ENCODE measurements around the gene AFAP1L1. TPM values are rescaled to one million over a fixed set of nuclear protein-coding genes. Genes with fewer than 3 reads are reported as not detected.

The AFAP1L1 gene
- total RNA-seq, 1 experiment from 2014 or later, result 15.2 TPM

GRCh38 chr5:149264439-149265067 lies 7.1 kb upstream of the AFAP1L1 start:
- peak; percentile 72 for TF ChIP-seq CTCF (IDR thresholded peaks at IDR 0.05)
- no peak for TF ChIP-seq POLR2AphosphoS5 (IDR thresholded peaks at IDR 0.05; ENCODE audit: low read depth, low read length)
- intact Hi-C loops (cut with micrococcal nuclease; ENCODE audit: unreplicated experiment) (loop anchor here (5.0 to 10.0 kb wide), 3 partner anchors 132 to 532 kb away; no protein-coding TSS in a partner anchor), in situ Hi-C loops (cut with HindIII; ENCODE audit: low pct_unique_long_range_greater_than_20kb, low sequenced_read_pairs) (loop anchor here (25.0 kb wide), 1 partner anchor 127 kb away; the partner anchor contains the start of gene ABLIM3)
- H3K9me3 ChIP-seq (ENCODE audit: control insufficient read depth, insufficient read depth, low read depth, low read length), result peaks cover 6% of the 10 kb centered on the region; the same call in 1 of the 2 replicates
- no TSS peak for BruUV-seq (replicated peaks)
- no peak overlapping the region for H3K27ac ChIP-seq (ENCODE audit: low read length)
- no peak overlapping the region for H3K4me3 ChIP-seq (ENCODE audit: low read depth in 2 of 2, low read length in 2 of 2)
- H3K27me3 ChIP-seq (ENCODE audit: control insufficient read depth, insufficient read depth, low read length), result no peaks in the 10 kb centered on the region
- ChIA-PET CTCF (interaction anchor here (1.3 kb wide), 1 partner anchor 107 kb away, joined by 3 read pairs; no protein-coding TSS in a partner anchor), POLR2A (no interaction called here)
- DNase-seq (ENCODE audit: low read depth, low spot score) (no peak), ATAC-seq (peak; percentile 71)
- no peaks in the 10 kb centered on the region for H3K36me3 ChIP-seq (ENCODE audit: control insufficient read depth, insufficient read depth, low read length)
- no peaks in the 10 kb centered on the region for H3K4me1 ChIP-seq (ENCODE audit: control insufficient read depth, insufficient read depth, low read length)

- ChIA-PET POLR2A (no interaction called here), CTCF (interaction anchor here (0.6 to 1.3 kb wide), 4 partner anchors 101 to 269 kb away, joined by 3 to 6 read pairs (median 3); partner anchors contain the start of gene ABLIM3)
- H3K27ac ChIP-seq (ENCODE audit: low read length), result no peak overlapping the region
- TF ChIP-seq, protein P1, sequence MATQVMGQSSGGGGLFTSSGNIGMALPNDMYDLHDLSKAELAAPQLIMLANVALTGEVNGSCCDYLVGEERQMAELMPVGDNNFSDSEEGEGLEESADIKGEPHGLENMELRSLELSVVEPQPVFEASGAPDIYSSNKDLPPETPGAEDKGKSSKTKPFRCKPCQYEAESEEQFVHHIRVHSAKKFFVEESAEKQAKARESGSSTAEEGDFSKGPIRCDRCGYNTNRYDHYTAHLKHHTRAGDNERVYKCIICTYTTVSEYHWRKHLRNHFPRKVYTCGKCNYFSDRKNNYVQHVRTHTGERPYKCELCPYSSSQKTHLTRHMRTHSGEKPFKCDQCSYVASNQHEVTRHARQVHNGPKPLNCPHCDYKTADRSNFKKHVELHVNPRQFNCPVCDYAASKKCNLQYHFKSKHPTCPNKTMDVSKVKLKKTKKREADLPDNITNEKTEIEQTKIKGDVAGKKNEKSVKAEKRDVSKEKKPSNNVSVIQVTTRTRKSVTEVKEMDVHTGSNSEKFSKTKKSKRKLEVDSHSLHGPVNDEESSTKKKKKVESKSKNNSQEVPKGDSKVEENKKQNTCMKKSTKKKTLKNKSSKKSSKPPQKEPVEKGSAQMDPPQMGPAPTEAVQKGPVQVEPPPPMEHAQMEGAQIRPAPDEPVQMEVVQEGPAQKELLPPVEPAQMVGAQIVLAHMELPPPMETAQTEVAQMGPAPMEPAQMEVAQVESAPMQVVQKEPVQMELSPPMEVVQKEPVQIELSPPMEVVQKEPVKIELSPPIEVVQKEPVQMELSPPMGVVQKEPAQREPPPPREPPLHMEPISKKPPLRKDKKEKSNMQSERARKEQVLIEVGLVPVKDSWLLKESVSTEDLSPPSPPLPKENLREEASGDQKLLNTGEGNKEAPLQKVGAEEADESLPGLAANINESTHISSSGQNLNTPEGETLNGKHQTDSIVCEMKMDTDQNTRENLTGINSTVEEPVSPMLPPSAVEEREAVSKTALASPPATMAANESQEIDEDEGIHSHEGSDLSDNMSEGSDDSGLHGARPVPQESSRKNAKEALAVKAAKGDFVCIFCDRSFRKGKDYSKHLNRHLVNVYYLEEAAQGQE (IDR thresholded peaks at IDR 0.05; ENCODE audit: insufficient read depth in 1 of 2, low read depth in 2 of 2, low read length in 1 of 2), result no peak
- TF ChIP-seq POLR2AphosphoS5 (IDR thresholded peaks at IDR 0.05; ENCODE audit: low read depth, low read length), result no peak
- no peak for TF ChIP-seq TCF7L2 (IDR thresholded peaks at IDR 0.05; ENCODE audit: low read depth, low read length)
- TF ChIP-seq CTCF (IDR thresholded peaks at IDR 0.05), result no peak; the same call in 1 of the 2 replicates
- TF ChIP-seq SIN3A (IDR thresholded peaks at IDR 0.05; ENCODE audit: borderline replicate concordance, insufficient read depth, low read depth, low read length), result no peak
- no peaks in the 10 kb centered on the region for H3K27me3 ChIP-seq (ENCODE audit: control insufficient read depth, insufficient read depth, low read length)
- no peaks in the 10 kb centered on the region for H3K36me3 ChIP-seq (ENCODE audit: control insufficient read depth, insufficient read depth, low read length)
- DNase-seq (ENCODE audit: low read depth, low spot score), result no peak
- no peak overlapping the region for H3K4me3 ChIP-seq (ENCODE audit: low read depth in 2 of 2, low read length in 2 of 2)
- intact Hi-C loops (cut with micrococcal nuclease; ENCODE audit: unreplicated experiment) (loop anchor here (5.0 to 10.0 kb wide), 3 partner anchors 133 to 533 kb away; no protein-coding TSS in a partner anchor), in situ Hi-C loops (cut with HindIII; ENCODE audit: low pct_unique_long_range_greater_than_20kb, low sequenced_read_pairs) (loop anchor here (25.0 kb wide), 1 partner anchor 128 kb away; the partner anchor contains the start of gene ABLIM3)
- no peaks in the 10 kb centered on the region for H3K4me1 ChIP-seq (ENCODE audit: control insufficient read depth, insufficient read depth, low read length)
- no peak for ATAC-seq
- BruUV-seq (replicated peaks), result no TSS peak
- H3K9me3 ChIP-seq (ENCODE audit: control insufficient read depth, insufficient read depth, low read depth, low read length), result peaks cover 6% of the 10 kb centered on the region; the same call in 1 of the 2 replicates
Observed at GRCh38 chr5:149265068-149265465, 6.6 kb upstream of the AFAP1L1 start.
